SJSA1 (cell line): ENCODE data around the gene WDPCP. TPM values are rescaled to one million over a fixed set of nuclear protein-coding genes. Genes with fewer than 3 reads are reported as not detected.
"Not testable (repeated sequence)": the region's sequence is repeated elsewhere in the genome, so short reads cannot be mapped to it uniquely, and the experiment has no call there.

ENCODE experiments used
- DNase-seq, 2 experiments: peaks; one replicate each; pipeline ENCODE4 v3.0.0-alpha.2; 2015 to 2020; ENCODE audit warnings: low spot score in 2 of 2, low read depth in 1 of 2
- H3K27ac ChIP-seq: fragments of 250-450 bp; sonication (Bioruptor Pico); 2 replicates; pipeline ENCODE4 v1.5.1; 2020; ENCODE audit warnings: mild to moderate bottlenecking, moderate library complexity
- H3K27me3 ChIP-seq: fragments of 250-450 bp; sonication (Bioruptor Pico); replicated peaks from 2 replicates; pipeline ENCODE4 v1.5.1; 2020; ENCODE audit warnings: mild to moderate bottlenecking, moderate library complexity
- H3K36me3 ChIP-seq: fragments of 250-450 bp; sonication (Bioruptor Pico); 2 replicates; pipeline ENCODE4 v1.5.1; 2020; ENCODE audit warnings: mild to moderate bottlenecking
- H3K4me1 ChIP-seq: fragments of 250-450 bp; sonication (Bioruptor Pico); replicated peaks from 2 replicates; pipeline ENCODE4 v1.6.1; 2021; ENCODE audit warnings: mild to moderate bottlenecking
- H3K4me3 ChIP-seq: fragments of 250-450 bp; sonication (Bioruptor Pico); 2 replicates; pipeline ENCODE4 v1.5.1; 2020; ENCODE audit warnings: mild to moderate bottlenecking
- H3K9me3 ChIP-seq: fragments of 250-450 bp; sonication (Bioruptor Pico); replicated peaks from 2 replicates; pipeline ENCODE4 v1.5.1; 2020; ENCODE audit warnings: mild to moderate bottlenecking
- total RNA-seq: library from RNA; depleted of rRNA; stranded (reverse); fragments of >200 nt; shearing (Covaris generic); gene quantifications from 2 replicates; pipeline ENCODE4 v1.2.3, GENCODE V29; 2014

Gene WDPCP
- total RNA-seq, 1 experiment from 2014 or later: 10.7 TPM

- H3K27ac ChIP-seq: no peak overlapping the region
- peaks cover 29% of the 10 kb centered on the region for H3K4me1 ChIP-seq
- H3K4me3 ChIP-seq: no peak overlapping the region
- H3K9me3 ChIP-seq: no peaks in the 10 kb centered on the region
- H3K27me3 ChIP-seq: no peaks in the 10 kb centered on the region
- H3K36me3 ChIP-seq: peaks cover 18% of the 10 kb centered on the region
- no peak for DNase-seq
Observed at GRCh38 chr2:63610525-63610924, 22.2 kb upstream of the WDPCP start.

GRCh38 chr2:63608865-63609264, 20.6 kb upstream of the WDPCP start:
- not testable (repeated sequence) for DNase-seq, H3K4me3 ChIP-seq, H3K27me3 ChIP-seq, H3K27ac ChIP-seq, H3K9me3 ChIP-seq
- Histone ChIP-seq H3K4me1 (peaks cover 12% of the 10 kb centered on the region), H3K36me3 (peaks cover 34% of the 10 kb centered on the region)

DNA sequence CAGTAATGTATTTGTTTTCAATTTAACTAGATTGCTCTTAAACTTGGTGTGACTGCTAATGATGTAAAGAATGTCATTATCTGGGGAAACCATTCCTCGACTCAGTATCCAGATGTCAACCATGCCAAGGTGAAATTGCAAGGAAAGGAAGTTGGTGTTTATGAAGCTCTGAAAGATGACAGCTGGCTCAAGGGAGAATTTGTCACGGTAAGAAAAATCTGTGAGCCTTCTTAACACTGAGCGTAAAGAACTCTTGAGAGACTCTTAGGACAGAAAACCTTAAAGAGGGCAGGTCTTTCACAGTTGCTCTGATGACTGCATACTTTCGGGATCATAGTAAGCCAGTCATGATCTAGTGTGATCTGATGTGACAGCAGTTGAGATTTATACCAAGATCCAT, 16.4 kb upstream of the WDPCP start:
- Histone ChIP-seq H3K4me3 (no peak overlapping the region), H3K27me3 (no peaks in the 10 kb centered on the region), H3K4me1 (no peaks in the 10 kb centered on the region), H3K36me3 (peaks cover 66% of the 10 kb centered on the region), H3K9me3 (no peaks in the 10 kb centered on the region), H3K27ac (no peak overlapping the region)
- DNase-seq: no peak

DNA sequence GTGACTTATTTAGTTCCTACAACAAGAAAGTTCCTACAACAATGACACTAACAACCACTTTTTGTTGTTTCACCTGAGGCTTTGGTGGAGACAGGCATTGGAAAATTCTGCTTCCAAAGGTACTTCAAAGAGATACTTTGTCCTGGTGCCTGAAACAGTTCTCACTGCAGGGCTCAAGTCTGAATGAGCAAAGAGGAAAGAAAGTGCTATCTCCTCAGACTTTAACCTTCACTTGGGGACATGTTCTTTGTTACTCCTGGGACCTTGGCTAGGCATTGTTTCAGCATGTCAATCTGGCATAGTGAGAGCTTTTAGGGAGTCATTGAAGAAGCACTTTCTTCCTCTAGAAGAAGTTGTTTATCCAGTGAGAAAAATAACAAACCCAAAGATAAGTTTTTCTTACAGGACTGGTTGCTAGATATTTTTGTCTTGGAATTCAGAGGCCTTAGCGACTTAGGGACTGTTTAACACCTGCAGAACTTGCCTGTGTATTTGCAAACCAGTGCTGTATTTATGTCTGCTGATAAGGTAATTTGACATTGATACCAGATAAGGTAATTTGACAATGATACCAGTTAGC, 12.7 kb upstream of the WDPCP start:
- Histone ChIP-seq H3K36me3 (peaks cover 70% of the 10 kb centered on the region), H3K4me1 (no peaks in the 10 kb centered on the region), H3K27me3 (no peaks in the 10 kb centered on the region), H3K9me3 (no peaks in the 10 kb centered on the region), H3K27ac (no peak overlapping the region), H3K4me3 (no peak overlapping the region)
- DNase-seq: no peak

GRCh38 chr2:63598981-63599380, 10.7 kb upstream of the WDPCP start:
- no peak overlapping the region for H3K27ac ChIP-seq
- no peaks in the 10 kb centered on the region for H3K4me1 ChIP-seq
- H3K9me3 ChIP-seq: no peaks in the 10 kb centered on the region
- H3K4me3 ChIP-seq: no peak overlapping the region
- no peaks in the 10 kb centered on the region for H3K27me3 ChIP-seq
- peaks cover 69% of the 10 kb centered on the region for H3K36me3 ChIP-seq
- DNase-seq: no peak

DNA sequence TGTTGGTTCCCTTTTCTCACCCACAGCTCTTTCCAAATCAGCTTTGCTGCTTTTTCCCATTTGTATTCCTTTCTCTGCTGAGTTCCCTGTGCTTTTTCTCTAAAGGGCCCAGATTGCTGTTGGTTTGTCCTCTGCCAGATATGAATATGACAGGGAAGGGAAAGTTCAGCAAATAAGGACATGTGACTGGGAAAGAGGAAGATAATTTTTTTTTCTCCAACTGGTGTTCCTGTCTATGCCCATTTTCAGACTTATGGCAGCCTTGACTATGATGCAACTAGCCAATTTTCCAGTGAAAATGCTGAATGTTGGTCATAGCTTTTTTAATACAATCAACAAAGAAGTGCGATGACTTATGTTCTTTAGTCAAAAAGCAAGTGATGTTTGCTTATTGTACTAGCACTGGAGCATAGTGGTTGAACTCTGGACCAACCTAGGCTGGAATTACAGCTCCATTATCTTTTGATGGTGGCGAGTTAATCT, 8.2 kb upstream of the WDPCP start:
- Histone ChIP-seq H3K27ac (no peak overlapping the region), H3K4me1 (no peaks in the 10 kb centered on the region), H3K36me3 (peaks cover 59% of the 10 kb centered on the region), H3K4me3 (no peak overlapping the region), H3K27me3 (no peaks in the 10 kb centered on the region), H3K9me3 (no peaks in the 10 kb centered on the region)
- DNase-seq: no peak

DNA sequence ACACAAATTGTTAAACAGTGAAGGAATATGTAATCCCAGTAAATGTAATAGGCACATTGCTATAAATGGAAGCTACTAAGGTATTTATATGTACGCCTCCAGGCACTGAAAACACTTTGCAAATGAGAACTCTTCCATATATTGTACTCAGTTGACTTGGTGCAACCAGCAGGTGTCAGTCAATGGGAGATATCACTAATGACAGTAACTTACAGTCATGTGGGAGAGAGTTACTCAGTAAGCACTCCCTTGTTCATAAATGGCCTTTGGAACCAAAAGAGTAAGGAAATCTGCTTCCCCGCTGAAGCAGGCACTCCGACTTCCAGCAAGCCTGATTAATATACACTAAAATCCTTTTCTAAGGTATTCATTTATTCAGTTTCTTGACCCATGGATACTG, 6.4 kb upstream of the WDPCP start:
- no peak for DNase-seq
- Histone ChIP-seq H3K4me1 (peaks cover 13% of the 10 kb centered on the region), H3K4me3 (no peak overlapping the region), H3K9me3 (no peaks in the 10 kb centered on the region), H3K27me3 (no peaks in the 10 kb centered on the region), H3K27ac (no peak overlapping the region), H3K36me3 (peaks cover 46% of the 10 kb centered on the region)

DNA sequence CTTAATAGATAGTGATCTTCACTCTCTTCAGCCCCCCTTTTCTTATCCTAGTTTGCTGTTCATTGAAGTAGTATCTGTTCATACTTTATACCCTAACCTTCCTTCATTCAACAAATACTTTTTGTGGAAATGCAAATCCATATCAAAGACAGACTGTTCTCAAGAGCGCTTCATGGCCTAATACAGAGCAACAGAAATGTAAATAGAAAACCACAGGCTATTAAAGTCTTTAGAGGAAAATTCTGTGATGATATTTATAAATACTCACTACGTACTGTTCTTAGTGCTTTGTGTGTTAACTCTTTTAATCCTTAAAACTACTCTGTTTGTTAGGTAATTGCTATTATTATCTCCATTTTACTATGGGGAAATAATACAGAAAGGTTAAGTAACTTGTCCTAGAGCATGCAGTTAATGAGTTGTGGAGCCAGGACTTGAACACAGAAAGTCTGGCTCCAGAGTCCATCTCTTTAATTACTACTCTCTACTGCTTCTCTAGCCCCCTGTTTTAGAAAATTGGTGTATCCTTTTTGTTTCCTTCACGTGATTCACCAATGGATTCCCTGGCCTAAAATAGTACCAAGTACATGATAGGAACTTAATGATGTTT, 3.4 kb upstream of the WDPCP start:
- DNase-seq: no peak
- peaks cover 21% of the 10 kb centered on the region for H3K4me1 ChIP-seq

GRCh38 chr2:63590626-63591408, 2.5 kb upstream of the WDPCP start:
- DNase-seq: no peak
- Histone ChIP-seq H3K4me3 (no peak overlapping the region), H3K27ac (no peak overlapping the region)

More for the DNA sequence above, 3.4 kb upstream of the WDPCP start:
- no peak overlapping the region for H3K4me3 ChIP-seq
- no peaks in the 10 kb centered on the region for H3K9me3 ChIP-seq
- H3K36me3 ChIP-seq: peaks cover 39% of the 10 kb centered on the region
- no peaks in the 10 kb centered on the region for H3K27me3 ChIP-seq
- H3K27ac ChIP-seq: no peak overlapping the region

DNA sequence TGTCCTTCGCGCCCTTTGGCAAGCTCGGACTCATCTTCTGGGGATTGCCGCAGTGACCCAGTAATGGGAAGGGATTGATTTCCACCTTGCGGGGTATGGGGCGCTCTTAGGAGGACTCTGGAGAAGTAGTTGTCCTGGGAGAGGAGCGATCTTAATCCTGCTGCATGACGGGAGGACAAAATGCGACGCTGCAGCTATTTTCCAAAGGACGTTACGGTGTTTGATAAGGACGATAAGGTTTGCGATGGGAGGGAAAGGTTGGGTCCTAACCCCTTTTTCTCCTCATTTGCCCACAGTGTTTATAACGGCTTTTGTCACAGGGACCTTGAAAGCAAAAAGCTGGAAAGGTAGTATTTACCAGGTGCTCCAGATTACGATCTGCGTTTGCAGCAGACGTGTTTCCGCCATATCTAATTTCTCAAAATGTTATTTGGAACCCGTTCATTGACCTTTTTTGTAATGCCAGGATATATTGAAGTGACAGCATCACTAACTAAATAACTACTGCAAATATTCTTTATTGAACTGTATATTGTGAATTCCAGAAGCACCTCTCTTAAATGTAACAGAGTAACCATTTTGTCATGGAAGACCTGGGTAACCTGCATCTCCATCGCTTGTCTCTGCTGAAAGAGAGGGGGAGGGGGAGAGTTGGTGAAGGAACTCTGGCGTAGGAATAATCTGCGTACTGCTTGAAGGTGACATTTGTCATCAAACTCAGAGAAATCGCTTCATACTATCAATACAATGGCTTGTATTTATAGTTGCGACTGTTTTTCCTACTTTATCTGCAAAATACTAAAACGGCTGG, 1.1 kb upstream of the WDPCP start:
- DNase-seq: peak in 1 of 2 experiments; percentile 11
- H3K4me1 ChIP-seq: peaks cover 21% of the 10 kb centered on the region
- H3K36me3 ChIP-seq: peaks cover 17% of the 10 kb centered on the region
- no peak overlapping the region; the same call in 1 of the 2 replicates for H3K27ac ChIP-seq
- H3K9me3 ChIP-seq: no peaks in the 10 kb centered on the region
- H3K4me3 ChIP-seq: peak overlapping the region; percentile 58
- H3K27me3 ChIP-seq: no peaks in the 10 kb centered on the region

More at GRCh38 chr2:63590626-63591408, 2.5 kb upstream of the WDPCP start:
- H3K27me3 ChIP-seq: no peaks in the 10 kb centered on the region
- no peaks in the 10 kb centered on the region for H3K9me3 ChIP-seq
- peaks cover 32% of the 10 kb centered on the region for H3K36me3 ChIP-seq
- H3K4me1 ChIP-seq: peaks cover 21% of the 10 kb centered on the region

DNA sequence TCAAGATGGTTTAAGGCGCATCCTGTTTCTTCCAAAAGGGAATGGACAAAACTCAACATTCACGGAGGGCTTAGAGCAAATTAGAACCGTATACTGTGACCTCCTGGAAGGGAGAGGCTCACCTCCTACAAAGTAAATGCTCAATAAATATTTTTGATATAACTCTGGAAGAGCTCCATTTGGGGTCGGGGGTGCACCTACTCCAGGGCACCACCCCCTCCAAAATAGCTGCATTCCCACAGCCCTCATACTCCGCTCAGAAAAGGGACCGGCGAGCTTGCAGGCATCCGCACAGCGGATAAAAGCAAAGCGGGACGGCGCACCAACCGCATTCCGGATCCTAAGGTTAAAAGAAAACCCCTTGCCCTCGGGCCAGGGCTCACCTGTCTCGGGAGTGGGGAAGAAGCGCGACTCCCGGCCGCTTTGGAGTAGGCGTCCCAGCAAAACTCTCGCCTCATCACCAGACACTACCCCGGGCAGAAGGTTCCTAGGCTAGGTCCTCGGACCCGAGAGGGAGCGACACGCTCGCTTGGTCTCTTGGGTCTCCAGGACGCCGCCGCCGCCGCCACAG, 378 bp downstream of the WDPCP start:
- Histone ChIP-seq H3K9me3 (no peaks in the 10 kb centered on the region), H3K27ac (peak overlapping the region; percentile 51), H3K36me3 (peaks cover 11% of the 10 kb centered on the region), H3K4me3 (peak overlapping the region; percentile 58), H3K4me1 (peaks cover 21% of the 10 kb centered on the region), H3K27me3 (no peaks in the 10 kb centered on the region)
- DNase-seq: no peak

GRCh38 chr2:63582873-63583272, 5.4 kb downstream of the WDPCP start:
- H3K36me3 ChIP-seq: no peaks in the 10 kb centered on the region
- H3K4me1 ChIP-seq: 0 out of 2 replicates have a peak, but pooled peaks cover 5% of the 10 kb centered on the region
- H3K4me3 ChIP-seq: no peak overlapping the region
- H3K27ac ChIP-seq: no peak overlapping the region
- no peak for DNase-seq
- no peaks in the 10 kb centered on the region for H3K9me3 ChIP-seq
- no peaks in the 10 kb centered on the region for H3K27me3 ChIP-seq

DNA sequence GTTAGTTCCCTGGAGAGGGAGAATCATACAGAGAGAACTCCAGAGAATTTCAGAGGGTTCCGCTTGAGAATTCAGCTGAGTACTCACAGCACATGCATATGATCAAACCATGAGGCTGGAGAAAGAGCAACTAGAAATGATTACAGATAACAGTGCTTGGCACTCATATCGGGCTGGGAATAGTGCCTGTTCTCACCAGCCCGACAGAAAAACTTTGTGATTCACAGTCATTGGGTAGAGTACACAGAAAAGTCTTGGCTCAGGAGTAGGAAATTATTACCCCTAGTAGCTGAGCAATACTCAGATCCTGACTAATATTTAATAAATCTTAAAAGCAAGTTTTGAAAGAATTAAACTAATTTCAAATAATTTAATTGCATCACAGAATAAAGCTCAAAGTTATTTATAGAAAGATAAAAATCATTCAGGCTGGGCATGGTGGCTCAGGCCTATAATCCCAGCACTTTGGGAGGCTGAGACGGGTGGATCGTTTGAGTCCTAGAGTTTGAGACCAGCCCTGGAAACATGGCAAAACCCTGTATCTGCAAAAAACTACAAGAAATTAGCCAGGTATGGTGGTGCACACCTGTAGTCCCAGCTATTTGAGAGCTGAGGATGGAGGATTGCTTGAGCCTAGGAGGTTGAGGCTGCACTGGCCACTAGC, 6.8 kb downstream of the WDPCP start:
- H3K27me3 ChIP-seq: no peaks in the 10 kb centered on the region
- no peaks in the 10 kb centered on the region for H3K36me3 ChIP-seq
- no peaks in the 10 kb centered on the region for H3K4me1 ChIP-seq
- no peak overlapping the region for H3K4me3 ChIP-seq
- H3K27ac ChIP-seq: no peak overlapping the region
- DNase-seq: no peak
- H3K9me3 ChIP-seq: no peaks in the 10 kb centered on the region
